HG02759 (cell line): ENCODE measurements around the gene ACTG1.

Source experiments
- ATAC-seq: cut with Tn5 transposase; IDR thresholded peaks from one replicate; pipeline ENCODE4 v1.9.1; 2021; ENCODE audit warnings: mild to moderate bottlenecking, moderate library complexity; ENCODE audit not compliant: unreplicated experiment

ACTG1 gene

DNA sequence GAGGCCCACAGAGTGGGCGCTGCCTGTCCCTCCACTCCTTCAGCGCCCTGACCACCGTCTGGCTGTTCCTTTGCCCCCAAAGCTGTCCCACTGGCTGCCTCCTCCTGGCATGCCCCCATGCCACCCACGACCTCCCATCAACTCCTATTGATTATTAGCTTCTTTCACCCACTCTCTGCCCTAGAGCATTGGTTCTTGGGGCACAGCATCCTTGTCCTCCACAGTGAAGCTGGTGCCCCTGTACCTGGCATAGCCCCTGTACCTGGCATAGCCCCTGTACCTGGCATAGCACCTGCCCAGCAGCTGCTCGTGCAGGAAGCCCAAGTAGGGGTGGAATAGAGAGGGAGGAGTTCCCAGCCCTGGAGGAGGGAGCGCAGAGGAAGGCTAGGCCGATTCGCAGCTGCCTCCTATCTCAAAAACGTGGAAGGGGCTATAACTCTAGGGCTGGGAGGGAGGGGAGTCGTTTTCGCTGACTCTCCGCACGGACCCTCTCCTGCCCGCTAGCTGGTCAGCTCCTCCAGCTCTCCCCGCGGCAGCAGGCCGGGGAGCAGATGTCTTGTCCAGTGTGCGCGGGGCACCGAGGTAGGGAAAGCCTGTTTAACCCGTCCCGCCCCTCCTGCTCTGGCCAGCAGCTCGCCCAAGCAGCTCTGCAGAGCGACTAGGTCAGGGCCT lies 5.7 kb upstream of the ACTG1 start:
- ATAC-seq = no peak

GRCh38 chr17:81517339-81518112 lies 4.9 kb upstream of the ACTG1 start:
- ATAC-seq = peak; percentile 26

GRCh38 chr17:81517009-81517338 lies 4.4 kb upstream of the ACTG1 start:
- no peak for ATAC-seq

GRCh38 chr17:81516439-81516838 lies 3.8 kb upstream of the ACTG1 start:
- ATAC-seq = no peak

- ATAC-seq = no peak
Observed at GRCh38 chr17:81515530-81516041, 3.0 kb upstream of the ACTG1 start.

DNA sequence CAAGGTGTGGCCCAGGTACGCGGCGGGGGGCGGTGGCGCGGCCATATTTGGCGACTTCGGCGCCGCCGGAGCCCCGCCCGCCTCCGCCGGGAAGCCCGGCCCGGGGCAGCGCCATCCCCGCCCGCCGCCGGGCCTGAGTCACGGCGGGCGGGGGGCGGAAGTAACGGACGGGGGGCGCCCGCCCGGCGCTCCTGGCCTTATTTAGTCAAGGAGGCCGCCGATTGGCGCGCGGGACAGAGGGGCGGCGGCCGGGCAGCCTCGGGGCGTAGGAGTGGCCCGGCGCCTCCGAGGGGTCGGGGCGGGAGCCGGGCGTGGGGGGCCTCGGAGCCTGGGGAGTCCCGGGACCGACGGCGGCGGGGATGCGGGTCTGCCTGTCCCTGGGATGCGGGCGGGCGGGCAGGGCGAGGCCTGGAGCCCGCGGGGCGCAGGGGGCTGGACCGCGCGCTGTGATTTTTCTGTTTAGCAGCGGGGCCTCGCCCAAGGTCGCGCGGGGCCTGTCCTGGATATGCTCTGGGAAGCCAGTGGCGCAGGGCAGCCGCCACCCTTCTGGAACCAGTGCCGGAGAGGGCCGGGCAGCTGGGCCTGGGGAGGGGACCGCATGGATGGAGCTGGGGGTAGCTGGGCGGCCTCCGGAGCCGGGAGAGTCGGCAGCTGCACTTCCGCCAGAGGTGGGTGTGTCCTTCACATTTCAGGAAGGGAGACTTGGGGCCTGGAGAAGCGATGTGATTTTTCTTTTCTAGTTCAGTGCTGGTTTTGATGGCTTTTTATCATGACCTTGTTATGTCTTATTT lies 2.3 kb upstream of the ACTG1 start:
- ATAC-seq = peak; percentile 26

DNA sequence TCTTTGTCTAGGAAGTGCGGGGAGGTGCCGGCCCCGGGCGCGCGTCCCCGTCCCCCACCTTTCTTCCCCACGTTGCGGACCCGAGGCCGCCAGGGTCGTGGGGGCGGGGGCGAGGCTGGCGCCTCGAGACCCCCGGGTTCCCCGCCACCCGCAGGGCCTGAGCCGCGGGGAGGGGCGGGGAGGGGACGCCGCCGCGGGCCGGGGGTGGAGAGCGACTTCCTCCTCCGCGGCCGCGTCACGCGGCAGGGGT lies 1.8 kb upstream of the ACTG1 start:
- peak; percentile 1 for ATAC-seq

GRCh38 chr17:81513753-81514488 lies 1.3 kb upstream of the ACTG1 start:
- no peak for ATAC-seq

DNA sequence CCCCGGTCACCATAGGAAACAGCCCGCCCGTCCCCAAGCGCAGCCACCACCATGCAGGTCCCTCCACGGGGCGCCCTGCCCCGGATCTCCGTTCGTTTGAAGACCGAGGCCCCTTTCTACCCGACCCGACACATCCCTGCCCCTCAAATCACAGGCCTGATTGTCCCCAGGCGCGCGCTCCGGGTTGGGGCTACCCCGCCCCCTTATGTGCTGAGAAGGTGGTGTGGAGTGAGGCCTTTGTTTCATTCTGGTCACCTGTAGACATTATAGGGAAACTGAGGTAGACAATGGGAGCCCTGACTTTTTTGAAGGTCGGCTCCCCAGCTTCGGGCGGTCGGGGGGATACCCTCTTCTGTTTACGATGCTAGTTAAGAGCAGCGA lies 763 bp upstream of the ACTG1 start:
- no peak for ATAC-seq

GRCh38 chr17:81511804-81512561 lies 616 bp downstream of the ACTG1 start:
- peak; percentile 1 for ATAC-seq

- no peak for ATAC-seq
Observed at GRCh38 chr17:81511554-81511803, 1.1 kb downstream of the ACTG1 start.

GRCh38 chr17:81510785-81511553 lies 1.6 kb downstream of the ACTG1 start:
- no peak for ATAC-seq

GRCh38 chr17:81509972-81510784 lies 2.4 kb downstream of the ACTG1 start:
- ATAC-seq = no peak

- no peak for ATAC-seq
Observed at GRCh38 chr17:81509207-81509971, 3.2 kb downstream of the ACTG1 start.

- ATAC-seq = no peak
Observed at GRCh38 chr17:81508639-81509206, 3.9 kb downstream of the ACTG1 start.

GRCh38 chr17:81503619-81504018 lies 9.0 kb downstream of the ACTG1 start:
- no peak for ATAC-seq

GRCh38 chr17:81502471-81503017 lies 10.1 kb downstream of the ACTG1 start:
- no peak for ATAC-seq

DNA sequence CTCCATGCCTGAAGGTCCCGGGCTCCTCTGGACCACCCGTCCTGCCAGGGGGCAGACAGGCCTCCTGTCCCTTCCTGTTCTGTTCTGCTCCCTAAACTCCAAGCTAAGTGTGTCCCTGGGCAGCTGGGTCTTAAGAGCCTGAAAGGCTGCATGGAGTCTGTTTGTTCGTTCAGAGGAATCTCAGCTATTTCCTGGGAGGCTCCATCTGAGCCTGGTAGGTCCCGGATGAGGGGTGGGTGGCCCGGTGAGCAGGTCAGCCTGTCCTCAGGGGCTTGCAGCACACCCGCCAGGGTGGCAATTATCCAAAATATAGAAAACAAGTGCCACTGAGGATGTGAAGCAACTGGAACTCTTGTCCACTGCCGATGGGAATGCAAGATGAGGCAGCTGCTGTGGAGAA lies 12.6 kb downstream of the ACTG1 start:
- ATAC-seq = no peak
